ENCODE results near the gene KANK2. TPM values are rescaled to one million over a fixed set of nuclear protein-coding genes. Genes with fewer than 3 reads are reported as not detected.

Gene KANK2
- total and polyA plus RNA-seq, 2 of the 13 experiments (the other 11 are each of a cell fraction or from before 2014, with no cell fraction given): 5.7 to 12.9 TPM

GRCh38 chr19:11137542-11138384, 59.6 kb downstream of the KANK2 start (continued):
- TF ChIP-seq JARID2 (CRISPR knock-in tag; IDR thresholded peaks at IDR 0.05; ENCODE audit: insufficient replicate concordance) (no peak), ZNF737 (CRISPR knock-in tag; IDR thresholded peaks at IDR 0.05; ENCODE audit: borderline replicate concordance) (no peak), NFE2L1 (CRISPR knock-in tag; IDR thresholded peaks at IDR 0.05; ENCODE audit: borderline replicate concordance) (no peak; the same call in 1 of the 2 replicates), JUNB (CRISPR knock-in tag; IDR thresholded peaks at IDR 0.05; ENCODE audit: borderline replicate concordance) (no peak), ESRRA (CRISPR knock-in tag; IDR thresholded peaks at IDR 0.05; ENCODE audit: low read depth) (peak; percentile 43; the same call in 1 of the 2 replicates), ETV6 (CRISPR knock-in tag; conservative IDR thresholded peaks at IDR 0.05) (no peak), KAT7 (CRISPR knock-in tag; IDR thresholded peaks at IDR 0.05; ENCODE audit: borderline replicate concordance) (no peak), KMT2B (CRISPR knock-in tag; IDR thresholded peaks at IDR 0.05) (no peak), TEAD2 (CRISPR knock-in tag; IDR thresholded peaks at IDR 0.05) (no peak), RFXAP (CRISPR knock-in tag; IDR thresholded peaks at IDR 0.05; ENCODE audit: borderline replicate concordance) (no peak), ZKSCAN1 (IDR thresholded peaks at IDR 0.05; ENCODE audit: low read length) (no peak), MIER3 (CRISPR knock-in tag; IDR thresholded peaks at IDR 0.05; ENCODE audit: borderline replicate concordance) (no peak), PAWR (CRISPR knock-in tag; IDR thresholded peaks at IDR 0.05; ENCODE audit: borderline replicate concordance) (no peak), HOXA3 (CRISPR knock-in tag; IDR thresholded peaks at IDR 0.05) (no peak), RARG (CRISPR knock-in tag; IDR thresholded peaks at IDR 0.05; ENCODE audit: low read depth) (no peak), ZNF883 (CRISPR knock-in tag; IDR thresholded peaks at IDR 0.05; ENCODE audit: not compliant biosample characterization) (peak; percentile 35), KLF15 (CRISPR knock-in tag; IDR thresholded peaks at IDR 0.05; ENCODE audit: borderline replicate concordance) (no peak), NCOR1 (IDR thresholded peaks at IDR 0.05; ENCODE audit: borderline replicate concordance, low read length) (no peak), HDAC6 (IDR thresholded peaks at IDR 0.05; ENCODE audit: low read depth, low read length) (no peak), ETV5 (CRISPR knock-in tag; IDR thresholded peaks at IDR 0.05; ENCODE audit: borderline replicate concordance) (peak; percentile 79), RBM22 (optimal IDR thresholded peaks at IDR 0.05; ENCODE audit: low read length) (no peak), ZNF782 (CRISPR knock-in tag; IDR thresholded peaks at IDR 0.05; ENCODE audit: borderline replicate concordance) (no peak), HOXD1 (CRISPR knock-in tag; IDR thresholded peaks at IDR 0.05) (no peak), TOE1 (CRISPR knock-in tag; IDR thresholded peaks at IDR 0.05) (no peak), DPF2 (CRISPR knock-in tag; IDR thresholded peaks at IDR 0.05; ENCODE audit: borderline replicate concordance, low read depth) (no peak)
- TF ChIP-seq, protein P1, sequence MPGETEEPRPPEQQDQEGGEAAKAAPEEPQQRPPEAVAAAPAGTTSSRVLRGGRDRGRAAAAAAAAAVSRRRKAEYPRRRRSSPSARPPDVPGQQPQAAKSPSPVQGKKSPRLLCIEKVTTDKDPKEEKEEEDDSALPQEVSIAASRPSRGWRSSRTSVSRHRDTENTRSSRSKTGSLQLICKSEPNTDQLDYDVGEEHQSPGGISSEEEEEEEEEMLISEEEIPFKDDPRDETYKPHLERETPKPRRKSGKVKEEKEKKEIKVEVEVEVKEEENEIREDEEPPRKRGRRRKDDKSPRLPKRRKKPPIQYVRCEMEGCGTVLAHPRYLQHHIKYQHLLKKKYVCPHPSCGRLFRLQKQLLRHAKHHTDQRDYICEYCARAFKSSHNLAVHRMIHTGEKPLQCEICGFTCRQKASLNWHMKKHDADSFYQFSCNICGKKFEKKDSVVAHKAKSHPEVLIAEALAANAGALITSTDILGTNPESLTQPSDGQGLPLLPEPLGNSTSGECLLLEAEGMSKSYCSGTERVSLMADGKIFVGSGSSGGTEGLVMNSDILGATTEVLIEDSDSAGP (CRISPR knock-in tag; IDR thresholded peaks at IDR 0.05; ENCODE audit: borderline replicate concordance): no peak
- TF ChIP-seq, protein P2, sequence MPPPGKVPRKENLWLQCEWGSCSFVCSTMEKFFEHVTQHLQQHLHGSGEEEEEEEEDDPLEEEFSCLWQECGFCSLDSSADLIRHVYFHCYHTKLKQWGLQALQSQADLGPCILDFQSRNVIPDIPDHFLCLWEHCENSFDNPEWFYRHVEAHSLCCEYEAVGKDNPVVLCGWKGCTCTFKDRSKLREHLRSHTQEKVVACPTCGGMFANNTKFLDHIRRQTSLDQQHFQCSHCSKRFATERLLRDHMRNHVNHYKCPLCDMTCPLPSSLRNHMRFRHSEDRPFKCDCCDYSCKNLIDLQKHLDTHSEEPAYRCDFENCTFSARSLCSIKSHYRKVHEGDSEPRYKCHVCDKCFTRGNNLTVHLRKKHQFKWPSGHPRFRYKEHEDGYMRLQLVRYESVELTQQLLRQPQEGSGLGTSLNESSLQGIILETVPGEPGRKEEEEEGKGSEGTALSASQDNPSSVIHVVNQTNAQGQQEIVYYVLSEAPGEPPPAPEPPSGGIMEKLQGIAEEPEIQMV (CRISPR knock-in tag; IDR thresholded peaks at IDR 0.05; ENCODE audit: low read depth): no peak

Measured in HepG2 (cell line).